IPS-18a (cell line): ENCODE data around the gene FIGN.

Experiments used
- H3K27ac ChIP-seq: one replicate; pipeline ENCODE4 v1.5.1; 2013; ENCODE audit warnings: low read length
- H3K27me3 ChIP-seq: one replicate; pipeline ENCODE4 v1.6.1; 2013; ENCODE audit warnings: mild to moderate bottlenecking, low read length; ENCODE audit not compliant: control insufficient read depth, insufficient read depth
- H3K36me3 ChIP-seq: one replicate; pipeline ENCODE4 v1.6.1; 2013; ENCODE audit warnings: low read depth, low read length; ENCODE audit not compliant: control insufficient read depth
- H3K4me1 ChIP-seq: one replicate; pipeline ENCODE4 v1.6.1; 2013; ENCODE audit warnings: low read depth, low read length; ENCODE audit not compliant: control insufficient read depth
- H3K4me3 ChIP-seq: one replicate; pipeline ENCODE4 v1.5.1; 2013; ENCODE audit warnings: low read length
- H3K9ac ChIP-seq: one replicate; pipeline ENCODE4 v1.6.1; 2013; ENCODE audit warnings: mild to moderate bottlenecking, low read length, moderate library complexity
- H3K9me3 ChIP-seq: one replicate; pipeline ENCODE4 v1.6.1; 2013; ENCODE audit warnings: low read depth, low read length; ENCODE audit not compliant: control insufficient read depth

The FIGN gene

DNA sequence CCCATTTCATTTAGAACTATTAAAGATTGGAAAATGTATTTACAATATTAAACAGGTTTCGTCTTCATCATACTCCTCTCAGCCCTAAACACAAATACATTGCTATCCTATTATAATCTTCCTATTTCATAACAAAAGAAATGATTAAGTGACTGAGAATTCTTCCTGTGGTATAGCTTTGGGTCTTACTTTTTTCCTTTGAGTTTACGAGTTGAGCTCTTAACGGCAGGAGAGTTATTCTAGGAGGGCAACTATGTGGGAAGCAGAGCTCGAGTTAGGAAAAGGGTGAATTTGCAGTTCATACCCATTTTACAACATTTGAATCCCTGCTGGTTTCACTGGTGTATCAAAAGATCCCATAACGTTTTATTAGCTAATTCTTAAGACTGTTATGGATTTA, 105.0 kb downstream of the FIGN start:
- Histone ChIP-seq H3K27ac (no peak overlapping the region), H3K4me1 (no peaks in the 10 kb centered on the region), H3K27me3 (no peaks in the 10 kb centered on the region), H3K9ac (no peak overlapping the region), H3K9me3 (no peaks in the 10 kb centered on the region), H3K4me3 (no peak overlapping the region), H3K36me3 (no peaks in the 10 kb centered on the region)

DNA sequence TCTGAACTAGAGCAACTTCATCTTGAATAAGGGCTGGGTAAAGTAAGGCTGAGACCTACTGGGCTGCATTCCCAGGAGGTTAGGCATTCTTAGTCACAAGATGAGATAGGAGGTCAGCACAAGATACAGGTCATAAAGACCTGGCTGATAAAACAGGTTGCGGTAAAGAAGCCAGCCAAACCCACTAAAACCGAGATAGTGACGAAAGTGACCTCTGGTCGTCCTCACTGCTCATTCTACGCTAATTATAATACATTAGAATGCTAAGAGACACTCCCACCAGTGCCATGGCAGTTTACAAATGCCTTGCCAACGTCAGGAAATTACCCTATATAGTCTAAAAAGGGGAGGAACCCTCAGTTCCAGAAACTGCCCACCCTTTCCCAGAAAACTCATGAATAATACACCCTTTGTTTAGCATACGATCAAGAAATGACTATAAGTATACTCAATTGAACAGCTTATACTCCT, 109.1 kb downstream of the FIGN start:
- Histone ChIP-seq H3K4me3 (no peak overlapping the region), H3K9ac (no peak overlapping the region), H3K27ac (no peak overlapping the region), H3K9me3 (no peaks in the 10 kb centered on the region), H3K4me1 (peaks cover 5% of the 10 kb centered on the region), H3K36me3 (no peaks in the 10 kb centered on the region), H3K27me3 (no peaks in the 10 kb centered on the region)

DNA sequence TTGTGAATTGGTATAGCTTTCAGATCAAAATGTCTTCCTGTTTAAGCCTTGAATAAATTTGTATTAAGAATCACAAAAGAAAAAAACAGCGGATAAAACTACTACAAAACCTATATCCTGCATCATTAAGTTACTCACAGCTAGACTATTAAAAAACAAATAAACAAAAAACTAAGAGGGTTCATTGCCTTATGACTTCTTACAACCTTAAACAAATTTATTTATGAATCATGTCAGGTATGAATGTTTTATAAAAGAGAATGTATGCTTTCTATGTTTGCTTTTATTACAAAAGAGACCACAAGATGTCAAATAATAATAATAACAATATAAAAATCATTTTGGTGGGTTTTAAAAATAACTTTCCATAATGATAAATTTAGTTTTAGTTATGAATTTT, 109.6 kb downstream of the FIGN start:
- H3K4me1 ChIP-seq, result peaks cover 10% of the 10 kb centered on the region
- no peaks in the 10 kb centered on the region for H3K9me3 ChIP-seq
- no peak overlapping the region for H3K4me3 ChIP-seq
- H3K27me3 ChIP-seq, result no peaks in the 10 kb centered on the region
- H3K36me3 ChIP-seq, result no peaks in the 10 kb centered on the region
- H3K27ac ChIP-seq, result no peak overlapping the region
- H3K9ac ChIP-seq, result no peak overlapping the region

DNA sequence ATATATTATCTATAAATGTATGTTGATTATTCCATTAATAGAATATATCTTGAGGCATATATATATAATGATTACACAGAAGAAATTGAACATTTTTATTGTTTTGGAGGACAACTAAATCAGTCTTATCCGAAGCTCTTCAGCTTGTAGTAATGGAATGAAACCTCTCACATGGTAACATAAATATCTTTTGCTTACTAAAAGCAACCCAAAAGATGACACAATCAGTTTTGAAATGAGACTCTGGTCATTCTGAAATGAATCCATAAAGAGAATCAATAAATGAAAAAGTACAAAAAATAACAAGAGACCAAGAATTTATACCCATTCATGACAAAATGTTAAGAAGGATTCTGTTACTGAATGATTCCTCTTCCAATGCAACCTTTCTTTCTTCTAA, 110.2 kb downstream of the FIGN start:
- Histone ChIP-seq H3K36me3 (no peaks in the 10 kb centered on the region), H3K9me3 (no peaks in the 10 kb centered on the region), H3K27me3 (no peaks in the 10 kb centered on the region), H3K27ac (no peak overlapping the region), H3K4me3 (no peak overlapping the region), H3K4me1 (peaks cover 12% of the 10 kb centered on the region), H3K9ac (no peak overlapping the region)

DNA sequence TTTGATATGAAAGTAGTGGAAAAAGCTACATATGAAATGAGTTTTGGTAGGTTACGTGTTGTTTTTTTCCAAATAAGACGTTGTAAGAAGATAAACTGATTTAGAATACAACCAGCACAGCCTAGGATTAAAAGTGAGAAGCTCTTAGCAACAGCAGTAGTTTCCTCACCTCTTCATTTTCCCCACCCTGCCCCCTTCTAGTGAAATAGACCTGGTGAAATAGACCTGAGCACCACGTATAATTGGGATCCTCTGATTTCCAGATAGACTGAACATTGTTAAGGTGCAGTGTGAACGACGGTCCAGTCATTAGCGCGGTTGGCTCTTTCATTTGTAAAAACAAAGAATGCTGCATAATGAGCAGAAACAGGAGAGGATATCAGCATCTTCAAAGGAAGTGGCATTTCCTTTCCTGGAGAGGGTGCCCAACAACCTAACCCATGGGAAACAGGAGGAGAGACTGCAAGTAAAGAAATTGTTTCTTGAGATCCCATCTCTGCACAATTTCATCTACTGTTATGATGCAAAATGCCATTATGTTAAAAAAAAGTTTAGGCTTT, 114.3 kb downstream of the FIGN start:
- Histone ChIP-seq H3K27ac (no peak overlapping the region), H3K4me1 (peaks cover 19% of the 10 kb centered on the region), H3K9me3 (no peaks in the 10 kb centered on the region), H3K27me3 (no peaks in the 10 kb centered on the region), H3K36me3 (no peaks in the 10 kb centered on the region), H3K9ac (no peak overlapping the region), H3K4me3 (no peak overlapping the region)

DNA sequence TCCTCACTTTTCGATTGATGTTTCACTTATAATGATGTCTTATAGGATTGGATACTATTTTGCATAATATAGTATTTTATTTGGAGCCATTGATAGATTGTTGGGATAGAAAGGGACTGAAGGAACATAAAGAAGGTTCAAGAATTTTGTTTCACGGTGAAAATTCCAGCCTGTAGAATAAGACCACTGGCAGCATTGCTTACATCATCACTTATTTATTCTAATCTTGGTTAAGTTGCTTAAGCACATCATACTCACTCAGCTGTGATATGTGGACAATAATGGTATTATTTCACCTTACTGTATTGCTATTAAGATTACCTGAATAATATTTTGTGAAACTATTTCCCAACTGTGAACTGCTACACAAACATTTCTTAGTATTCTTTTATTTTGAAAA, 118.3 kb downstream of the FIGN start:
- Histone ChIP-seq H3K36me3 (no peaks in the 10 kb centered on the region), H3K27me3 (no peaks in the 10 kb centered on the region), H3K4me1 (peaks cover 22% of the 10 kb centered on the region), H3K9ac (no peak overlapping the region), H3K4me3 (no peak overlapping the region), H3K9me3 (no peaks in the 10 kb centered on the region), H3K27ac (no peak overlapping the region)

DNA sequence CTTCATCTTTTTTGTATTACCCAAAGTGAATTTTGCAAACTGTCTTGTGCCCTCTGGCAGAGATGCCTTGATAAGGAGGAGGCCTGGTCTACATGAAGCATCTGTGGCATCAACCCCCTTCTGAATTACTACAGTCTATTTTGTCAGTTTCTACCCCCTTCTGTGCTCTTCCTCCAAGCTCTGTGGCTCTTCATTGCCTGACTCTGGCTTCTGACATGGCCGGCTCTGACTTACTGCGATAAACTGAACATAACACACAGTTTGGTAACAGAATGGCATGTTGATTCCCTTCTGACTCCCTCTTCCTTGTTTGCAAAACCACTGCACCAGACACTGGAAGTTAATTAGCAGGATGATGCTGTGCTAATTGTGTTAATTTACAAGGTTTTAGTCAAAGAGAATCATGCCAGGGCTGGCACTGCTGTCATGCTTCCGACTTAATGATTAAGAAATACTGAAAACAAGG, 122.5 kb downstream of the FIGN start:
- no peak overlapping the region for H3K9ac ChIP-seq
- peaks cover 18% of the 10 kb centered on the region for H3K36me3 ChIP-seq
- no peaks in the 10 kb centered on the region for H3K27me3 ChIP-seq
- no peak overlapping the region for H3K27ac ChIP-seq
- peaks cover 3% of the 10 kb centered on the region for H3K4me1 ChIP-seq
- H3K4me3 ChIP-seq, result no peak overlapping the region
- H3K9me3 ChIP-seq, result no peaks in the 10 kb centered on the region

DNA sequence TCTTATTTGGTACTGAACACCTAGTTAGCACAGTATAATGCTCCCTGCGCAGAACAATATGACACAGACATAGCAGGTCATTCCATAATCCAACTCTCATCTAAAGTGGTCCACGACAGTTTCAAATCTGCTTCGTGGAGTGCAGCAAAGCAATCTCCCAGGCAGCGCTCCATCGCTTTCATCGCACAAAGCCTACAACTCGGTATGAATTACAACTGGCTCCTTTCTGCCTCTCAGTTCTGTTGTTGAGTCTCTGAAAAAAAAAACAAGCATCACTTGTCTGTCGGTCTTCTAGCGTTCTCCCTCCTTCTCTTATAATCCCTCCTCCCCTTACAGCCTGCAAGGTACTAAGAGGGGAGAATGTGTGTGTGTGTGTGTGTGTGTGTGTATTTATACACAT, 123.5 kb downstream of the FIGN start:
- peaks cover 18% of the 10 kb centered on the region for H3K36me3 ChIP-seq
- no peak overlapping the region for H3K27ac ChIP-seq
- H3K9me3 ChIP-seq, result no peaks in the 10 kb centered on the region
- no peaks in the 10 kb centered on the region for H3K27me3 ChIP-seq
- H3K4me1 ChIP-seq, result peaks cover 3% of the 10 kb centered on the region
- H3K9ac ChIP-seq, result no peak overlapping the region
- H3K4me3 ChIP-seq, result no peak overlapping the region

DNA sequence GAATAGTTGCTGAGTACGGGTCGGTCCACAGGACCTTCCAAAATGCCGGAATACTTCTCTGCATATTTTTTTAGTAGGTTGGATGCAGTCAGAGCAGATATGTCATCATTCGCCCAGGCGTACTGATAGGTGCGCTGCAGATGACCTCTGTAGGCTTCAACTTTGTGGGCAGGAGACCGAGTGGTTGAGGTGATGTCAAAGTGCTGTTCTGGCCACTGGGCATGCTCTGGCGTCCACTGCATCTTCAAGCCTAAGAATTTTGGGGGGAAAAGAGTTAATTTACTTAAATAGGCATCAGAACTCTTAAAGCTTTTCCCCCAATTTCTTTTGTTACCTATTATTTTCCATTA, 124.3 kb downstream of the FIGN start:
- H3K9me3 ChIP-seq, result no peaks in the 10 kb centered on the region
- H3K9ac ChIP-seq, result no peak overlapping the region
- no peak overlapping the region for H3K27ac ChIP-seq
- H3K27me3 ChIP-seq, result no peaks in the 10 kb centered on the region
- H3K4me3 ChIP-seq, result no peak overlapping the region
- peaks cover 3% of the 10 kb centered on the region for H3K4me1 ChIP-seq
- H3K36me3 ChIP-seq, result peaks cover 18% of the 10 kb centered on the region

DNA sequence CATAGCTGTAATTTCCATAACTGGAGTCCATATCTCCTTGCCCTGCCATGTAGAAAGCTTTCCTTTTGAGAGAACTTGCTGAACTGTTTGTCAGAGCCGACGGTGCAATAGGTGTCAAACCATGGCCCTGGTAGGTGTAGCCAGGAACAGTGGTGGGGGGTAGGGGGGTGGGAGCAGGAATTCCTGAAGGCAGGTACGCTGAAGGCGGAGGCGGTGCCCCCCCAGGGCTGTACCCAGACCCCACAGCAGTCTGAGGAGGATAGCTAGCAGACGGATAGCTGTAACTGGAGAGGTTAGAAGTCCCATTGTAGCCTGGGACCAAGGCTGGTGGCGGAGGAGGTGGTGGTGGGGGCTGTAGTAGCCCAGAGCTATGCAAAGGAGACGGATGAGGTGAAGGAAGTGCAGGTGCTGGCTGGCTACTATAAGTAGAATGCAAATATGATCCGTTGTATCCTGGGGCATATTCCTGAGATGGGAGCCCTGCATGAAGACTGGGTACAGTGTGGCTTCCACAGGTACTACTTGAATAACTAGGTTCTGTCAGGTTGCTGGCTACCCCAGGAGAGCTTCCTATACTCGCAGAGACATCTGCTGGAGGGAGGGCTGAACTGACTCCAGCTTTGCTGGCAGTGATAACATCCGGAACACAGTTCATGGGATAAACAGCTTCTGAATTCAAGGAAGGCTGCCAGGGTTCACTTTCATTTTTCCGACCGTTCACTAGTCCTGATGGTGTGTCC, 124.8 kb downstream of the FIGN start:
- no peak overlapping the region for H3K27ac ChIP-seq
- H3K36me3 ChIP-seq, result peaks cover 18% of the 10 kb centered on the region
- no peaks in the 10 kb centered on the region for H3K27me3 ChIP-seq
- no peak overlapping the region for H3K9ac ChIP-seq
- H3K4me1 ChIP-seq, result peaks cover 8% of the 10 kb centered on the region
- H3K4me3 ChIP-seq, result no peak overlapping the region
- no peaks in the 10 kb centered on the region for H3K9me3 ChIP-seq

DNA sequence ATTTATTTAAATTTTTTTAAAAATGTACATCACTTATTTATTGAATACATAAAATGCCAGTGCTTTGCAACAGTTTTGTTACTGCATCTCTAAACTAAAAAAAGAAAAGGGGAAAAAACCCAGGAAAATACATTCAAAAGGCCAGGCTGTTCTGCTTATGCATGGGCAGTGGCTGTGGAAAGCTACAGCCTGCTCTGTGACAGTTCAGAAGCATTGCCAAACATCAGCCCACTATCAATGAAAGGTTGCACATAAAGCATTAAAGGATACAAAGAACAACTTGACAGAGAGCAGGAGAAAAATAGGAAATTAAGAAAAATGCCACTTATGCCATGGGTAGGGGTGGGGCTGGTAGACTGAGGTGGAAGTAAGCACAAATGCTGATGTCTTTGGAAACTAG, 128.2 kb downstream of the FIGN start:
- H3K9me3 ChIP-seq, result no peaks in the 10 kb centered on the region
- H3K4me3 ChIP-seq, result no peak overlapping the region
- H3K4me1 ChIP-seq, result peaks cover 29% of the 10 kb centered on the region
- no peak overlapping the region for H3K27ac ChIP-seq
- H3K27me3 ChIP-seq, result no peaks in the 10 kb centered on the region
- peaks cover 18% of the 10 kb centered on the region for H3K36me3 ChIP-seq
- no peak overlapping the region for H3K9ac ChIP-seq

DNA sequence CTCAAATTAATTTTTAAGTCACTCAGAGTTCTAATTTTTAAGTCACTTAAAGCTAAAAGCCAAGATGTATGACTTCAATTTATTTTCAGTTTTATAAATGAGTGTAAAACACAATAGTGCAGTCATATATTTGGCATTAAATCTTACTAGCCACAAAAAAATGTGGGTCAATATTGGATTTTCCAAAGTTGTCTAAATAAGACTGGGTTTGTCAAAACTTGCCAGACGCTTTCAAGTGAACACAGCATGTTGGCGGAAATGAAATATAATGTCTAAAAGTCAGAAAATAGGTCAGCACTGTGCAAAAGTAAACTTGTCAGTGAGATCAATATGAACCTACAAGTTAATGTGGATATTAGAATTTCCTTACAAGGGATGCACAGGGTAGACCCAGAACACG, 128.9 kb downstream of the FIGN start:
- Histone ChIP-seq H3K9me3 (no peaks in the 10 kb centered on the region), H3K4me1 (peaks cover 34% of the 10 kb centered on the region), H3K27ac (no peak overlapping the region)

More for the DNA sequence above, 128.9 kb downstream of the FIGN start:
- H3K4me3 ChIP-seq, result no peak overlapping the region
- H3K9ac ChIP-seq, result no peak overlapping the region
- no peaks in the 10 kb centered on the region for H3K27me3 ChIP-seq
- H3K36me3 ChIP-seq, result peaks cover 18% of the 10 kb centered on the region
